CD4-positive, alpha-beta T cell treated with Interleukin-2 at 100 ng/mL for 4 hours (primary cell): Measurements from ENCODE around the gene THAP3.

Source experiments
- DNase-seq: peaks from one replicate; pipeline ENCODE4 v3.0.0-alpha.2; 2020; ENCODE audit warnings: low spot score

THAP3 gene

DNA sequence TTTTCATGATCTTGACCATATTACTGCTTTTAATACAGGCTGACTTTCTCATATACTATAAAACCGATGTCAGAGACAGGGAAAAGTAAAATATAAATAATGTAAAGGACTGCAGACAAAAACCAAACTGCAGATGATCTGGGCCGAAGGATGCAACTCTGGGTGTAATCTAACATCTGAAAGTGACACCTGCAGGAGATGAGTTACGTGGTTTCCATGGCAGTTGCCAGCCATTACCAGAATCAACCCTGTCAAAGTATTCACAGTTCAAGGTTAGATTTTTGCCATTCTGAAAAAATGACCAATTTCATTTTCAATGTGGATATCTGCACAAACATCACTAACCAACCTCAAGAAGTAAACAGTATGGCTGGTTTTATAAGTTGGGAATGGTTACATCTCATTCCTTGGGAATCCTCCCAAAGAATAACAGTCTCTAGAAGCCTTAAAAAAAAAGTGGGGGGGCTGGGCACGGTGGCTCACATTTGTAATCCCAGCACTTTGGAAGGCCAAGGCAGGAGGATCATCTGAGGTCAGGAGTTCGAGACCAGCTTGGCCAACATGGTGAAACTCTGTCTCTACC lies 49.2 kb downstream of the THAP3 start:
- no peak for DNase-seq

DNA sequence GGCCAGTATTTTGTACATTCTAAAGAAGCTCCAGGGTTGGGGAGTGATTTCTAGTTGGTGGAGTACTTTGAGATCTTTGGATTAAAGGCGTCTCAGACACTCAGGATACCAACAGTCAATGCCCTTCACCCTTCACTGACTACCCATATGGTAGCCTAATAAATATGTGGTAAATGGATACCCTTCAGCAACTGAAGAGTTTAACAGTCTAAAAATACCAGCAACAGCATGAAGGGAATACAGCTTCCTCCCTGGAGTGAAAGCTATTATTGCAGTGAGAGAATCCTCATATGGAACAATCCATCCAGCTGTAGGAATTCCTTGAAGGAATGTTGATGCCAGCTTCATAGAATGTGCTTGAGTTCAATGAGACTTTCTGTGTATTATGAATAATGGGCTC lies 50.1 kb downstream of the THAP3 start:
- DNase-seq, result no peak

DNA sequence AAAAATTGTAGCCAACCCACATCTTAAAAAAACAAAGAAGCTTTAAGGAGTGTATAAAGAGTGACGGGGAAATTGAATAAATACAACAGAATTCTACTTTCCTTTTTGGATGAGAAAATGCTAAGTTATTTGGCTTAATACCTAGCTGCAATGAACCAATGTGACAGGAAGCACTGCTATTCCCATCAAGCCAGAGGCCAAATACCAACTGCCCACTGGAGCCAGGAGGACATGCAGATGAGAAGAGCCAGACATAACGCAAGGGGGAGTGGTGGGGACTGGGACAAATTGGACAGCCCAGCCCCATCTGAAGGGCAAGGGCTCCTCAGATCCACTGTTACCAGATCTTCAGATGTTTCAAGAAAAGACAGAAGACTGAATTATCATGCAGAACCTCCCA lies 51.3 kb downstream of the THAP3 start:
- no peak for DNase-seq
